GM23338 (cell line): ENCODE results near the gene C13orf46. TPM values are rescaled to one million over a fixed set of nuclear protein-coding genes. Genes with fewer than 3 reads are reported as not detected.

ENCODE experiments used
- ATAC-seq: fragments of 200-7000 bp; cut with Tn5 transposase; 3 replicates; pipeline ENCODE4 v1.9.1; 2020
- DNase-seq: peaks from one replicate; pipeline ENCODE4 v3.0.0-alpha.2; 2015; ENCODE audit warnings: low spot score
- H2AFZ ChIP-seq: fragments of 200-600 bp; sonication (generic); 2 replicates; pipeline ENCODE4 v1.8.0; 2016; ENCODE audit warnings: antibody characterized with exemption, mild to moderate bottlenecking, moderate library complexity
- H3F3A ChIP-seq: fragments of 200-600 bp; sonication (generic); replicated peaks from 2 replicates; pipeline ENCODE4 v1.8.0; 2017; ENCODE audit warnings: antibody characterized with exemption, mixed run types, low read depth
- H3K27ac ChIP-seq: fragments of 200-600 bp; sonication (generic); 2 replicates; pipeline ENCODE4 v1.6.1; 2016; ENCODE audit warnings: low read depth
- H3K27me3 ChIP-seq: fragments of 200-600 bp; sonication (generic); 2 replicates; pipeline ENCODE4 v1.8.0; 2016; ENCODE audit warnings: mild to moderate bottlenecking, mixed run types, moderate library complexity; ENCODE audit not compliant: insufficient read depth
- H3K36me3 ChIP-seq: fragments of 200-600 bp; sonication (generic); 2 replicates; pipeline ENCODE4 v1.8.0; 2016; ENCODE audit warnings: mild to moderate bottlenecking; ENCODE audit not compliant: insufficient read depth
- H3K4me1 ChIP-seq: fragments of 200-600 bp; sonication (generic); 2 replicates; pipeline ENCODE4 v1.8.0; 2016; ENCODE audit warnings: mild to moderate bottlenecking, moderate library complexity; ENCODE audit not compliant: insufficient read depth
- H3K4me2 ChIP-seq: fragments of 200-600 bp; sonication (generic); 2 replicates; pipeline ENCODE4 v1.7.1; 2017; ENCODE audit warnings: mixed run types
- H3K4me3 ChIP-seq: fragments of 200-600 bp; sonication (generic); 2 replicates; pipeline ENCODE4 v1.6.1; 2016; ENCODE audit warnings: mixed run types
- H3K79me2 ChIP-seq: fragments of 200-600 bp; sonication (generic); replicated peaks from 2 replicates; pipeline ENCODE4 v1.8.0; 2017; ENCODE audit warnings: mild to moderate bottlenecking; ENCODE audit not compliant: insufficient read depth
- H3K9me2 ChIP-seq: fragments of 200-600 bp; sonication (generic); 2 replicates; pipeline ENCODE4 v1.8.0; 2017; ENCODE audit not compliant: insufficient read depth
- H4K20me1 ChIP-seq: fragments of 200-600 bp; sonication (generic); replicated peaks from 2 replicates; pipeline ENCODE4 v1.8.0; 2017; ENCODE audit warnings: mild to moderate bottlenecking; ENCODE audit not compliant: insufficient read depth
- H3K27ac Mint-ChIP-seq: 2 replicates; pipeline ENCODE4 v1.8.0; 2020; ENCODE audit warnings: inconsistent platforms, mild to moderate bottlenecking, moderate library complexity, mixed read lengths
- H3K27me3 Mint-ChIP-seq: 3 replicates; pipeline ENCODE4 v1.8.0; 2022; ENCODE audit warnings: low read depth, mild to moderate bottlenecking, moderate library complexity, mixed read lengths, inconsistent platforms; ENCODE audit not compliant: insufficient read depth, poor library complexity
- H3K36me3 Mint-ChIP-seq: 3 replicates; pipeline ENCODE4 v1.8.0; 2021; ENCODE audit warnings: low read depth, mild to moderate bottlenecking, inconsistent platforms, moderate library complexity, mixed read lengths
- H3K4me1 Mint-ChIP-seq: 3 replicates; pipeline ENCODE4 v1.8.0; 2020; ENCODE audit warnings: mild to moderate bottlenecking, inconsistent platforms, mixed read lengths
- H3K4me3 Mint-ChIP-seq: 3 replicates; pipeline ENCODE4 v1.8.0; 2021; ENCODE audit warnings: moderate library complexity, mild to moderate bottlenecking, inconsistent platforms, mixed read lengths
- H3K9me3 Mint-ChIP-seq: 3 replicates; pipeline ENCODE4 v1.8.0; 2020; ENCODE audit warnings: moderate library complexity, mild to moderate bottlenecking, inconsistent platforms, mixed read lengths
- CREB1 ChIP-seq: fragments of 250-450 bp; sonication (Bioruptor Pico); IDR thresholded peaks from 2 replicates; pipeline ENCODE4 v1.5.0; 2020; ENCODE audit warnings: low read depth, mild to moderate bottlenecking, moderate library complexity
- EZH2phosphoT487 ChIP-seq: fragments of 200-600 bp; sonication (generic); IDR thresholded peaks from one replicate; pipeline ENCODE4 v1.8.1; 2018; ENCODE audit warnings: antibody characterized with exemption; ENCODE audit not compliant: unreplicated experiment
- NANOG ChIP-seq: IDR thresholded peaks from 2 replicates; pipeline ENCODE4 v1.6.1; 2016; ENCODE audit warnings: antibody characterized with exemption, borderline replicate concordance
- POLR2AphosphoS5 ChIP-seq: IDR thresholded peaks from 2 replicates; pipeline ENCODE4 v1.6.1; 2016; ENCODE audit warnings: antibody characterized with exemption, low read depth
- ZNF462 ChIP-seq: fragments of 250-450 bp; sonication (Bioruptor Pico); IDR thresholded peaks from 2 replicates; pipeline ENCODE4 v1.5.0; 2020; ENCODE audit warnings: mild to moderate bottlenecking, moderate library complexity
- polyA plus RNA-seq: library from polyadenylated mRNA; unstranded; fragments of >200 nt; fragmentation: Nextera tagmentation; extraction: Ambion mirVana; gene quantifications from 2 replicates; pipeline ENCODE4 v1.2.1, GENCODE V29; 2016
- total RNA-seq: library from RNA; depleted of rRNA; stranded (reverse); fragments of >200 nt; shearing (Covaris generic); gene quantifications from 2 replicates; pipeline ENCODE4 v1.2.3, GENCODE V29; 2014

Gene C13orf46
- total and polyA plus RNA-seq, 2 experiments from 2014 or later = 0.44 to 1.5 TPM

- no peak for TF ChIP-seq ZNF462 (CRISPR knock-in tag)
Measured at GRCh38 chr13:113920606-113921286, 53.1 kb downstream of the C13orf46 start (continued).

GRCh38 chr13:113919761-113920559, 53.9 kb downstream of the C13orf46 start:
- H3K36me3 ChIP-seq = no peaks in the 10 kb centered on the region
- no peak overlapping the region for H3K27ac ChIP-seq
- H3K4me1 Mint-ChIP-seq = peaks cover 1% of the 10 kb centered on the region; the same call in 2 of the 3 replicates
- peaks cover 8% of the 10 kb centered on the region for H3K27me3 Mint-ChIP-seq
- no peak overlapping the region for H3K27ac Mint-ChIP-seq
- H3K79me2 ChIP-seq = no peaks in the 10 kb centered on the region
- H3K4me2 ChIP-seq = no peak overlapping the region
- peaks cover 11% of the 10 kb centered on the region for H3K9me3 Mint-ChIP-seq
- ATAC-seq (no peak), DNase-seq (no peak)
- no peaks in the 10 kb centered on the region for H3F3A ChIP-seq
- H3K4me1 ChIP-seq = no peaks in the 10 kb centered on the region
- H3K27me3 ChIP-seq = no peaks in the 10 kb centered on the region
- no peak overlapping the region for H3K4me3 Mint-ChIP-seq
- H2AFZ ChIP-seq = no peak overlapping the region
- no peaks in the 10 kb centered on the region for H3K9me2 ChIP-seq
- H4K20me1 ChIP-seq = no peaks in the 10 kb centered on the region
- H3K4me3 ChIP-seq = no peak overlapping the region
- H3K36me3 Mint-ChIP-seq = no peaks in the 10 kb centered on the region; the same call in 2 of the 3 replicates
- no peak for TF ChIP-seq NANOG
- no peak for TF ChIP-seq ZNF462 (CRISPR knock-in tag)
- TF ChIP-seq POLR2AphosphoS5 = no peak
- TF ChIP-seq CREB1 = no peak
- no peak for TF ChIP-seq EZH2phosphoT487
